OCI-LY3 (cell line): ENCODE results near the gene SART3.

Source experiments
- H2AFZ ChIP-seq: fragments of 200-600, 300-600 bp; shearing (Covaris generic); 2 replicates; pipeline ENCODE4 v1.6.0; 2014; ENCODE audit warnings: antibody characterized with exemption, low read depth, low read length
- H3K27ac ChIP-seq: fragments of 200-600, 300-600 bp; sonication (generic); 2 replicates; pipeline ENCODE4 v1.5.1; 2014; ENCODE audit warnings: mild to moderate bottlenecking, low read length, moderate library complexity, mixed read lengths
- H3K27me3 ChIP-seq: fragments of 200-600, 300-600 bp; sonication (generic); 2 replicates; pipeline ENCODE4 v1.6.1; 2014; ENCODE audit warnings: low read depth, low read length, mixed read lengths
- H3K36me3 ChIP-seq: fragments of 200-600, 300-600 bp; sonication (generic); replicated peaks from 2 replicates; pipeline ENCODE3; 2014; ENCODE audit warnings: low read depth, low read length, mixed read lengths
- H3K4me1 ChIP-seq: fragments of 300-600, 200-600 bp; sonication (generic); 2 replicates; pipeline ENCODE4 v1.6.1; 2014; ENCODE audit warnings: low read length, mixed read lengths
- H3K4me2 ChIP-seq: fragments of 200-600, 300-600 bp; sonication (generic); 2 replicates; pipeline ENCODE4 v1.6.1; 2014; ENCODE audit warnings: low read length, mixed read lengths
- H3K4me3 ChIP-seq: fragments of 300-600, 200-600 bp; sonication (generic); 2 replicates; pipeline ENCODE4 v1.5.1; 2014; ENCODE audit warnings: antibody characterized with exemption, mild to moderate bottlenecking, low read length, moderate library complexity
- H3K79me2 ChIP-seq: fragments of 300-600, 200-600 bp; shearing (Covaris generic); 2 replicates; pipeline ENCODE4 v1.6.1; 2014; ENCODE audit warnings: mild to moderate bottlenecking, low read length, mixed read lengths
- H3K9ac ChIP-seq: fragments of 300-600, 200-600 bp; shearing (Covaris generic); 2 replicates; pipeline ENCODE4 v1.6.0; 2014; ENCODE audit warnings: mild to moderate bottlenecking, low read length, moderate library complexity
- H3K9me3 ChIP-seq: fragments of 200-600, 300-600 bp; shearing (Covaris generic); 2 replicates; pipeline ENCODE4 v1.6.1; 2014; ENCODE audit warnings: low read length, mixed read lengths; ENCODE audit not compliant: insufficient read depth
- H4K20me1 ChIP-seq: fragments of 200-600, 300-600 bp; sonication (generic); 2 replicates; pipeline ENCODE4 v1.6.1; 2016; ENCODE audit warnings: low read length, mixed read lengths; ENCODE audit not compliant: insufficient read depth
- CTCF ChIP-seq: fragments of 200-600, 300-600 bp; sonication (generic); IDR thresholded peaks from 2 replicates; pipeline ENCODE4 v1.5.1; 2014; ENCODE audit warnings: antibody characterized with exemption, low read length, low read depth
- EZH2phosphoT487 ChIP-seq: fragments of 200-600 bp; shearing (Covaris generic); IDR thresholded peaks from 2 replicates; pipeline ENCODE4 v1.6.1; 2018; ENCODE audit warnings: antibody characterized with exemption, mixed run types, low read depth

The SART3 gene

GRCh38 chr12:108581311-108582227 lies 20.6 kb upstream of the SART3 start:
- TF ChIP-seq CTCF (no peak), EZH2phosphoT487 (no peak)
- no peak overlapping the region for H3K4me3 ChIP-seq
- H3K4me1 ChIP-seq, result peaks cover 10% of the 10 kb centered on the region
- no peaks in the 10 kb centered on the region for H3K9me3 ChIP-seq
- H4K20me1 ChIP-seq, result no peaks in the 10 kb centered on the region
- H3K9ac ChIP-seq, result no peak overlapping the region
- H3K27me3 ChIP-seq, result peaks cover 9% of the 10 kb centered on the region
- no peak overlapping the region for H3K27ac ChIP-seq
- H3K4me2 ChIP-seq, result no peak overlapping the region
- no peaks in the 10 kb centered on the region for H3K79me2 ChIP-seq
- no peaks in the 10 kb centered on the region for H3K36me3 ChIP-seq
- H2AFZ ChIP-seq, result no peak overlapping the region

- H3K4me3 ChIP-seq, result no peak overlapping the region
- H4K20me1 ChIP-seq, result no peaks in the 10 kb centered on the region
- no peak overlapping the region for H3K9ac ChIP-seq
- H3K27me3 ChIP-seq, result peaks cover 9% of the 10 kb centered on the region
- H3K4me2 ChIP-seq, result no peak overlapping the region
- H3K4me1 ChIP-seq, result peaks cover 11% of the 10 kb centered on the region
- no peak overlapping the region for H3K27ac ChIP-seq
- H3K36me3 ChIP-seq, result no peaks in the 10 kb centered on the region
- H3K9me3 ChIP-seq, result no peaks in the 10 kb centered on the region
- H3K79me2 ChIP-seq, result no peaks in the 10 kb centered on the region
- H2AFZ ChIP-seq, result no peak overlapping the region
- TF ChIP-seq CTCF (no peak), EZH2phosphoT487 (no peak)
These were observed 19.6 kb upstream of the SART3 start for GRCh38 chr12:108580531-108580930.

- Histone ChIP-seq H3K79me2 (no peaks in the 10 kb centered on the region), H3K4me1 (peaks cover 18% of the 10 kb centered on the region), H2AFZ (no peak overlapping the region), H3K9me3 (no peaks in the 10 kb centered on the region), H3K27ac (no peak overlapping the region), H3K4me2 (no peak overlapping the region), H3K36me3 (no peaks in the 10 kb centered on the region), H3K4me3 (no peak overlapping the region), H3K27me3 (no peaks in the 10 kb centered on the region), H4K20me1 (no peaks in the 10 kb centered on the region), H3K9ac (no peak overlapping the region)
- no peak for TF ChIP-seq EZH2phosphoT487
- no peak for TF ChIP-seq CTCF
These were observed 17.8 kb upstream of the SART3 start for GRCh38 chr12:108578813-108579212.

- TF ChIP-seq CTCF, result no peak
- TF ChIP-seq EZH2phosphoT487, result no peak
- Histone ChIP-seq H3K79me2 (no peaks in the 10 kb centered on the region), H3K4me1 (peaks cover 23% of the 10 kb centered on the region)
These were observed 17.3 kb upstream of the SART3 start for GRCh38 chr12:108578264-108578663.

More at GRCh38 chr12:108578264-108578663, 17.3 kb upstream of the SART3 start:
- Histone ChIP-seq H3K27me3 (no peaks in the 10 kb centered on the region), H3K4me2 (no peak overlapping the region), H4K20me1 (no peaks in the 10 kb centered on the region), H2AFZ (no peak overlapping the region), H3K36me3 (no peaks in the 10 kb centered on the region), H3K4me3 (no peak overlapping the region), H3K9ac (no peak overlapping the region), H3K9me3 (no peaks in the 10 kb centered on the region), H3K27ac (no peak overlapping the region)
